ENCODE results near the gene KCNA1. TPM values are rescaled to one million over a fixed set of nuclear protein-coding genes. Genes with fewer than 3 reads are reported as not detected.

KCNA1 gene
- total and polyA plus RNA-seq, 9 donors = 0.01 to 0.25 (median 0.20) TPM; not detected in 4

DNA sequence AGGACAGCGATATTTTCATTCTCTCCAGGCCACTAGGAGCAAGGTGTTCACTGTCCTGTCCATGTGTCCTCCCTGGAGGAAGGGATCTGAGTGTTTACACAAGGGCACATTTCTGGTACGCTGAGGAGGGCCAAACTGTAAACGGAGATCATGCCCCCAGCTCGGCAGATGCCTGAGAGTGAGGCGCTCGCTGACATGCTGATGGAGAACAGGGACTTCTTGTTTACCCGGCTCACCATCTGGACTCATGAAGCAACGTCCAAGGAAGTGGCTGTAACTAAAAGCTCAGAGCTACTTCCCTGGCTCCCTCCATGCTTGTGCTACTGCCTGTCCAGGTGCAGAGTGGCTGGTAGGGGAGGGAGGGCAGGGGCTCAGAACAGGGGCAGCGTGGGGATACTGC is 43.4 kb upstream of the KCNA1 start:
- Histone ChIP-seq H3K9me3 (no peaks in the 10 kb centered on the region), H3K27ac (no peak overlapping the region), H3K27me3 (no peaks in the 10 kb centered on the region), H3K4me1 (ENCODE audit: insufficient read depth) (no peaks in the 10 kb centered on the region), H3K36me3 (no peaks in the 10 kb centered on the region), H3K4me3 (no peak overlapping the region)
- TF ChIP-seq EP300 (IDR thresholded peaks at IDR 0.05) = no peak
- no peak for TF ChIP-seq CTCF (IDR thresholded peaks at IDR 0.05)
- TF ChIP-seq POLR2A (IDR thresholded peaks at IDR 0.05) = no peak
- 16 to 34% (median 19%) methylated on average over 9 of the region's 9 CpGs for WGBS, 3 donors
- DNase-seq = no peak
- intact Hi-C loops (cut with DNase I) = loop anchor here in 1 of 4 donors (2.0 kb wide), 1 partner anchor 41 kb away; no protein-coding TSS in a partner anchor

DNA sequence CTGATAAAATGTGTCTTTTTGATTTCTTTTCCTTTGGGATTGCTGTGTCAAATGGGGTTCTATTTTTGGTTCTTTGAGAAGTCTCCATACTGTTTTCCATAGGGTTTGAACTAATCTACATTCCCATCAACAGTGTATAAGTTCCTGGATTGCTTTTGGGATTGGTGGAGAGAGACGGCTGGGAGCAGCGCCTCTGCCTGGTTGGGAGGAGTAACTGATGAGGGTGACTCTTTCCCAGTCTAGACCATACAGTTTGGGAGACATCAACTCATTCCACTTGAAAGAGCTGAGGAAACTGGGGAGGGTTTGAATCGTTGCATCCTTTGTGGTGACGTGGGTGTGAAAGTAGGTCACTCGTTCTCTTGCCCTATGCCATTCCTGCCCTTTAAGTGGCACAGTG is 42.3 kb upstream of the KCNA1 start:
- WGBS, 3 donors = 81 to 90% (median 84%) methylated on average over 5 of the region's 5 CpGs
- Histone ChIP-seq H3K4me3 (no peak overlapping the region), H3K4me1 (ENCODE audit: insufficient read depth) (no peaks in the 10 kb centered on the region), H3K27me3 (no peaks in the 10 kb centered on the region), H3K27ac (no peak overlapping the region), H3K9me3 (no peaks in the 10 kb centered on the region), H3K36me3 (no peaks in the 10 kb centered on the region)
- no peak for DNase-seq
- TF ChIP-seq POLR2A (IDR thresholded peaks at IDR 0.05) = no peak
- TF ChIP-seq CTCF (IDR thresholded peaks at IDR 0.05) = no peak
- TF ChIP-seq EP300 (IDR thresholded peaks at IDR 0.05) = no peak
- intact Hi-C loops (cut with DNase I) = loop anchor here in 1 of 4 donors (2.0 kb wide), 1 partner anchor 43 kb away; no protein-coding TSS in a partner anchor

- WGBS, 3 donors = 84 to 86% (median 86%) methylated on average over 3 of the region's 3 CpGs
- intact Hi-C loops (cut with DNase I) = no loop called here
- Histone ChIP-seq H3K27me3 (no peaks in the 10 kb centered on the region), H3K4me1 (ENCODE audit: insufficient read depth) (no peaks in the 10 kb centered on the region), H3K9me3 (no peaks in the 10 kb centered on the region), H3K4me3 (no peak overlapping the region), H3K27ac (no peak overlapping the region), H3K36me3 (no peaks in the 10 kb centered on the region)
- no peak for TF ChIP-seq EP300 (IDR thresholded peaks at IDR 0.05)
- TF ChIP-seq CTCF (IDR thresholded peaks at IDR 0.05) = no peak
- no peak for TF ChIP-seq POLR2A (IDR thresholded peaks at IDR 0.05)
- DNase-seq = no peak
These were observed 39.3 kb upstream of the KCNA1 start for GRCh38 chr12:4870423-4870822.

DNA sequence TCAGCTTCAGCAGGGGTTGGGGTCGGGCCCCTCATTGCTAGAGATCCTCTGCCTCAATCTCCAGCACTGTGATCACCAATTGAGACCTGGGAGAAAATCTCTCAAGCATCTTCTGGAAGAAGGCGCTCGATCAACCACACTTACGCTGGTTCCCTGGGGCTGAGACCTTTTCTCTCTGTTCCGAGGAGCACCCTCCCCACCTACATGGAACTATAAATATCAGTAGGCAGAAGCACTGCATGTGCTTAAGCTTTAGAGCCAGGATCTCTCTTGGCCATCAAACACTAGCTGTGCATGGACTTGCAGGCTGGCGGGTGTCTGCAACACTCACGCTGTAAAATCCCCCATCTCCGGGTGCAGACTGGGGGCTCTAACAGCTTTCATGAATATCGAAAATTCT is 38.2 kb upstream of the KCNA1 start:
- no peaks in the 10 kb centered on the region for H3K9me3 ChIP-seq
- no peaks in the 10 kb centered on the region for H3K4me1 ChIP-seq (ENCODE audit: insufficient read depth)
- no peak overlapping the region for H3K4me3 ChIP-seq
- no peaks in the 10 kb centered on the region for H3K36me3 ChIP-seq
- no peaks in the 10 kb centered on the region for H3K27me3 ChIP-seq
- TF ChIP-seq EP300 (IDR thresholded peaks at IDR 0.05) = no peak
- no peak for TF ChIP-seq POLR2A (IDR thresholded peaks at IDR 0.05)
- no peak for TF ChIP-seq CTCF (IDR thresholded peaks at IDR 0.05)
- intact Hi-C loops (cut with DNase I) = no loop called here
- DNase-seq = no peak
- WGBS, 3 donors = 86 to 87% (median 86%) methylated on average over 9 of the region's 9 CpGs
- H3K27ac ChIP-seq = no peak overlapping the region

Measured in ovary (tissue), 9 donors.